Loucy (cell line): Measurements from ENCODE around the gene OR12D3.

Source experiments
- CTCF ChIP-seq: fragments of 200-600 bp; sonication (generic); conservative IDR thresholded peaks from 2 replicates; pipeline ENCODE4 v1.5.1; 2014; ENCODE audit warnings: mild to moderate bottlenecking, antibody characterized with exemption, low read length
- EZH2phosphoT487 ChIP-seq: fragments of 200-600 bp; IDR thresholded peaks from 2 replicates; pipeline ENCODE4 v1.6.1; 2018; ENCODE audit warnings: antibody characterized with exemption, mild to moderate bottlenecking, moderate library complexity, borderline replicate concordance

DNA sequence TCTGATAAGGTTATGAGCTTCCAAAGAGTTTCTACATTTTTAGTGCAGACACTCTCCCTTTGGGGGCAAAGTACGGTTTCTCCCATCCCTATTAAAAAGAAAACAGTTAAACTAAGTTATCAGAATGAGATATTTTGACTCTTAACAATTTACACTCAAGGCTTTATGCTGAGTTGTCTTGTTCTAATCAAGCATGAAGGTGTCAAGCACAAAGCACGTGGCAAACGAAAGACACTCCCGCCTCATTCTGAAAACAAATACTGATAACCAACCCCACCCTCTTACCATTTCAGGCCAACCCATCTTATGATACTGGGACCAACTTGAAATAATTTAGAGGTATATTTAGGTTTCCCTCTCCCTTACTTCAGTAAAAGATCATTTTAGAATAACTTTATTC lies 49.3 kb downstream of the OR12D3 start:
- TF ChIP-seq CTCF (no peak), EZH2phosphoT487 (no peak)
